RWPE2 (cell line): ENCODE data around the gene TMC4.

Source experiments
- ATAC-seq: fragments of 200-7000 bp; cut with Tn5 transposase; 3 replicates; pipeline ENCODE4 v1.9.1; 2021; ENCODE audit warnings: low read depth
- DNase-seq: peaks from one replicate; pipeline ENCODE4 v3.0.0-alpha.2; 2020; ENCODE audit warnings: low spot score
- H3K27ac ChIP-seq: fragments of 450-650 bp; 2 replicates; pipeline ENCODE4 v1.5.1; 2017; ENCODE audit warnings: mild to moderate bottlenecking; ENCODE audit not compliant: poor library complexity, severe bottlenecking
- H3K27me3 ChIP-seq: fragments of 250-450 bp; sonication (Bioruptor Pico); 2 replicates; pipeline ENCODE4 v1.5.1; 2021; ENCODE audit warnings: mild to moderate bottlenecking, moderate library complexity; ENCODE audit not compliant: insufficient read depth, poor library complexity, severe bottlenecking
- H3K36me3 ChIP-seq: fragments of 250-450 bp; sonication (Bioruptor Pico); 2 replicates; pipeline ENCODE4 v1.5.1; 2020; ENCODE audit warnings: low read depth, mild to moderate bottlenecking, moderate library complexity
- H3K4me1 ChIP-seq: fragments of 250-450 bp; sonication (Bioruptor Pico); 2 replicates; pipeline ENCODE4 v1.5.1; 2021; ENCODE audit warnings: mild to moderate bottlenecking, moderate library complexity; ENCODE audit not compliant: insufficient read depth, poor library complexity, severe bottlenecking
- H3K4me3 ChIP-seq: fragments of 250-450 bp; sonication (Bioruptor Pico); 2 replicates; pipeline ENCODE4 v1.5.1; 2021; ENCODE audit warnings: mild to moderate bottlenecking, moderate library complexity; ENCODE audit not compliant: severe bottlenecking
- H3K9me3 ChIP-seq: fragments of 250-450 bp; sonication (Bioruptor Pico); 2 replicates; pipeline ENCODE4 v1.5.1; 2021; ENCODE audit warnings: mild to moderate bottlenecking, moderate library complexity; ENCODE audit not compliant: severe bottlenecking
- TF ChIP-seq, protein P1 (sequence below): fragments of 450-650 bp; IDR thresholded peaks from one replicate; pipeline ENCODE4 v1.5.1; 2017; ENCODE audit warnings: mild to moderate bottlenecking, moderate library complexity; ENCODE audit not compliant: poor library complexity, severe bottlenecking

TMC4 gene

DNA sequence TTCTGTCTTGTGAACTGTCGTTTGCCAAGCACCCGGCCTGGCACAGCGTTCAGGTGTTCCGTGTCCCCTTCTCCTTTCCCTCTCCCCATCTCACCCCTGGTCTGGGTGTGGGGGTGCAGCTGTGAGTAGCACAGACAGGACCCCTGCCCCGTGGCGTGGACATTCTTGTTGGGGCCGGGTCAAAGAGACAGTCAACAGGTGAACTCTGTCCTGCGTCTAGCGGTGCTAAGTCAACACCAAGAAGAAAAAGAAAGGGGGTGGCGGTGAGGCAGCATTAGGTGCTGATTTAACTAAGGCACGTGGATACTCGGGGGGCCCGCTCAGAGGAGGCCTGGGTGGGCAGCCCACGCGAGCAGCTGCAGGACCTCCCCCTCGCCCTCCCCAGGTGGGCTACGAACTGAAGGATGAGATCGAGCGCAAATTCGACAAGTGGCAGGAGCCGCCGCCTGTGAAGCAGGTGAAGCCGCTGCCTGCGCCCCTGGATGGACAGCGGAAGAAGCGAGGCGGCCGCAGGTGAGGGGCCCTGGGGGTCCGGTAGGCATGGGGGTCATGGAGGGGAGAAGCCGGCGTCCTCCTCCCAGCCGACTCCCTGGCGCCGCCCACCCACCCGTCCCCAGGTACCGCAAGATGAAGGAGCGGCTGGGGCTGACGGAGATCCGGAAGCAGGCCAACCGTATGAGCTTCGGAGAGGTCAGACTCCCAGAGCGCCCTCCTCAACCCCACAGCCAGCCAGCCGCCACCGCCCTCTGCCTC, 45.1 kb downstream of the TMC4 start:
- no peaks in the 10 kb centered on the region for H3K9me3 ChIP-seq
- no peak for DNase-seq
- no peak overlapping the region for H3K27ac ChIP-seq
- H3K4me3 ChIP-seq, result no peak overlapping the region
- H3K4me1 ChIP-seq, result no peaks in the 10 kb centered on the region
- no peaks in the 10 kb centered on the region for H3K27me3 ChIP-seq
- TF ChIP-seq, protein P1, sequence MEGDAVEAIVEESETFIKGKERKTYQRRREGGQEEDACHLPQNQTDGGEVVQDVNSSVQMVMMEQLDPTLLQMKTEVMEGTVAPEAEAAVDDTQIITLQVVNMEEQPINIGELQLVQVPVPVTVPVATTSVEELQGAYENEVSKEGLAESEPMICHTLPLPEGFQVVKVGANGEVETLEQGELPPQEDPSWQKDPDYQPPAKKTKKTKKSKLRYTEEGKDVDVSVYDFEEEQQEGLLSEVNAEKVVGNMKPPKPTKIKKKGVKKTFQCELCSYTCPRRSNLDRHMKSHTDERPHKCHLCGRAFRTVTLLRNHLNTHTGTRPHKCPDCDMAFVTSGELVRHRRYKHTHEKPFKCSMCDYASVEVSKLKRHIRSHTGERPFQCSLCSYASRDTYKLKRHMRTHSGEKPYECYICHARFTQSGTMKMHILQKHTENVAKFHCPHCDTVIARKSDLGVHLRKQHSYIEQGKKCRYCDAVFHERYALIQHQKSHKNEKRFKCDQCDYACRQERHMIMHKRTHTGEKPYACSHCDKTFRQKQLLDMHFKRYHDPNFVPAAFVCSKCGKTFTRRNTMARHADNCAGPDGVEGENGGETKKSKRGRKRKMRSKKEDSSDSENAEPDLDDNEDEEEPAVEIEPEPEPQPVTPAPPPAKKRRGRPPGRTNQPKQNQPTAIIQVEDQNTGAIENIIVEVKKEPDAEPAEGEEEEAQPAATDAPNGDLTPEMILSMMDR, result no peak
- peaks cover 37% of the 10 kb centered on the region for H3K36me3 ChIP-seq
- ATAC-seq, result no peak

- no peak overlapping the region for H3K4me3 ChIP-seq
- no peaks in the 10 kb centered on the region for H3K9me3 ChIP-seq
- TF ChIP-seq, protein P1, result no peak
- DNase-seq (no peak), ATAC-seq (no peak)
- H3K36me3 ChIP-seq, result peaks cover 54% of the 10 kb centered on the region
- no peak overlapping the region for H3K27ac ChIP-seq
- H3K4me1 ChIP-seq, result no peaks in the 10 kb centered on the region
- H3K27me3 ChIP-seq, result no peaks in the 10 kb centered on the region
These were observed 47.2 kb downstream of the TMC4 start for GRCh38 chr19:54125713-54126112.

DNA sequence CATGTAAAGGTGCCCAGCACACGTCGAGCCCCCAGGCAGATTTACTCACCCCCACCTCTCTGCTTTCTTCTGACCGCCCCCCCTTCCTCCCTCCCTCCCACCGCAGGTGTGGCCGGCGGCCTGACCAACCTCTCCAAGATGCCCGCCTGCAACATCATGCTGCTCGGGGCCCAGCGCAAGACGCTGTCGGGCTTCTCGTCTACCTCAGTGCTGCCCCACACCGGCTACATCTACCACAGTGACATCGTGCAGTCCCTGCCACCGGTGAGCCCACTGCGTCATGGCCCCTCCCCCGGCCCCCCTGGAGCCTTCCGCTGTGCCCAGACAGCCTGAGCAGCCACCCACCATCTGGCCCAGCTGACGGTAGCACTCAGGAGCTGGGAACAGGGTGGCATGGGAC, 48.6 kb downstream of the TMC4 start:
- Histone ChIP-seq H3K4me1 (no peaks in the 10 kb centered on the region), H3K27me3 (no peaks in the 10 kb centered on the region), H3K9me3 (no peaks in the 10 kb centered on the region), H3K4me3 (no peak overlapping the region), H3K27ac (no peak overlapping the region), H3K36me3 (peaks cover 63% of the 10 kb centered on the region)
- TF ChIP-seq, protein P1, result no peak
- no peak for ATAC-seq
- no peak for DNase-seq

GRCh38 chr19:54123682-54124081, 49.3 kb downstream of the TMC4 start:
- Histone ChIP-seq H3K4me3 (no peak overlapping the region), H3K36me3 (peaks cover 61% of the 10 kb centered on the region), H3K4me1 (no peaks in the 10 kb centered on the region), H3K9me3 (no peaks in the 10 kb centered on the region), H3K27ac (no peak overlapping the region), H3K27me3 (no peaks in the 10 kb centered on the region)
- ATAC-seq, result no peak
- DNase-seq, result no peak
- TF ChIP-seq, protein P1, result no peak

DNA sequence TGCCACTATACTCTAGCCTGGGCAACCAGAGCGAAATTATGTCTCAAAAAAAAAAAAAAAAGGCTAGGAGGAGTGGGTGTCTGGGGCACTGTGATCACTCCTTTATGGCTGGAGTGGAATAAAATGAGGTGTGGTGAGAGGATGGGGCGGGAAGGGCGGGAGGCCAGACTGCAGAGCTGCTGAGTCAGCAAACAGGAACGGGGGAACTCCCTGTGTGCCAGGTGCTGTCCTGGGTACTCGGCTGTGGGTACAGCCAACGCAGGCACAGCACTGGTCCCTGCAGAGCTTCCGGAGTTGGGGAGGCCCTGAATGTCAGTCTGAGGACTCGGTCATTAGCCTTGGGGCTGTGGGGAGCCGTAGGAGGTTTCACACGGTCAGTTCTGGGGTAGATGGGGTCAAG, 51.7 kb downstream of the TMC4 start:
- Histone ChIP-seq H3K4me1 (peaks cover 5% of the 10 kb centered on the region), H3K4me3 (no peak overlapping the region), H3K9me3 (no peaks in the 10 kb centered on the region), H3K27me3 (no peaks in the 10 kb centered on the region), H3K36me3 (peaks cover 65% of the 10 kb centered on the region), H3K27ac (no peak overlapping the region)
- TF ChIP-seq, protein P1, result no peak
- no peak for ATAC-seq
- no peak for DNase-seq
